ENCODE data around the gene OSBPL6. TPM values are rescaled to one million over a fixed set of nuclear protein-coding genes. Genes with fewer than 3 reads are reported as not detected.

The OSBPL6 gene
- total and polyA plus RNA-seq, 11 donors = 1.2 to 9.6 (median 4.2) TPM

DNA sequence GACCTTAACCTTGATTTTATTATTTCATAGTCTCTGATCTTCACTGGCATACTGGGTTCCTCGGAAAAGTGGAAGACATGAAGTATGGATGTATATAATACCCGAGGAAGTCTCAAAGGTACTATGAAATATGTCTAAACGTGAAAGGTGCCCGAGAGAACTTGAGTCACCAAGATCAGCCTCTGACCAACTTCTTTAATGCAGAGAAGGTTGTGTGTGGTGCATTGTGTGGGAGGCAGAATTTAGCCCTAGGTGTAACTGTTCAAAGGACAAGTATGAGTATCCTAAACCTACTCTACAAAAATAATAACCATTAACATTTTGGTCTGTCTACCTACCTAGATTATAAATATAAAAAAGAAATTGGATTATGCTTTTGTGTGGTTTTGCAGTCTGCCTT is 36.1 kb downstream of the OSBPL6 start:
- DNase-seq (no peak), ATAC-seq (no peak)
- intact Hi-C loops (cut with DNase I) = no loop called here
- WGBS, 4 donors = 84 to 94% (median 88%) methylated on average over 4 of the region's 4 CpGs
- no peak overlapping the region for H3K4me3 ChIP-seq
- H3K4me1 ChIP-seq = peaks cover 0 to 6% (median 0%) of the 10 kb centered on the region in 12 donors
- no peak overlapping the region for H3K27ac ChIP-seq
- no peaks in the 10 kb centered on the region for H3K36me3 ChIP-seq
- H3K9me3 ChIP-seq = no peaks in the 10 kb centered on the region
- H3K27me3 ChIP-seq = no peaks in the 10 kb centered on the region
- TF ChIP-seq, protein P1, sequence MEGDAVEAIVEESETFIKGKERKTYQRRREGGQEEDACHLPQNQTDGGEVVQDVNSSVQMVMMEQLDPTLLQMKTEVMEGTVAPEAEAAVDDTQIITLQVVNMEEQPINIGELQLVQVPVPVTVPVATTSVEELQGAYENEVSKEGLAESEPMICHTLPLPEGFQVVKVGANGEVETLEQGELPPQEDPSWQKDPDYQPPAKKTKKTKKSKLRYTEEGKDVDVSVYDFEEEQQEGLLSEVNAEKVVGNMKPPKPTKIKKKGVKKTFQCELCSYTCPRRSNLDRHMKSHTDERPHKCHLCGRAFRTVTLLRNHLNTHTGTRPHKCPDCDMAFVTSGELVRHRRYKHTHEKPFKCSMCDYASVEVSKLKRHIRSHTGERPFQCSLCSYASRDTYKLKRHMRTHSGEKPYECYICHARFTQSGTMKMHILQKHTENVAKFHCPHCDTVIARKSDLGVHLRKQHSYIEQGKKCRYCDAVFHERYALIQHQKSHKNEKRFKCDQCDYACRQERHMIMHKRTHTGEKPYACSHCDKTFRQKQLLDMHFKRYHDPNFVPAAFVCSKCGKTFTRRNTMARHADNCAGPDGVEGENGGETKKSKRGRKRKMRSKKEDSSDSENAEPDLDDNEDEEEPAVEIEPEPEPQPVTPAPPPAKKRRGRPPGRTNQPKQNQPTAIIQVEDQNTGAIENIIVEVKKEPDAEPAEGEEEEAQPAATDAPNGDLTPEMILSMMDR (IDR thresholded peaks at IDR 0.05) = no peak
- no peak for TF ChIP-seq POLR2A (IDR thresholded peaks at IDR 0.05)

DNA sequence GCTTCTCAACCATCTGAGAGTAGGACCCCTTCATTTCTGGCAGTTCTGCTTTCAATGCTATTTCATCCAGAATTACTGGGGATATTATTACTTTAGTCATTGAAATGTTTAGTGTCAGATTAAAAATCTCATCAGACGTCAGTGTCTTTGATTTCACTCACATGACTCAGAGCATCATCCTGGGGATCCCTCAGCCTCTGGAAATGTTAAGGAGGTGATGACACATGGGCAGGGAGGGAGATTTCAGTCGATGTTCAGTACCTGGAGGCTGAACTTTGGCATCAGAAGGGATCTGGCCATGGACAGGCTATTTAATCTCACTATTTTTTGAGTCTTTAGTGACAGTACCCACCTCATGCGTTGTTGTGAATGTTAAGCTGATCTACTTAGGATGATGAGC is 39.1 kb downstream of the OSBPL6 start:
- TF ChIP-seq POLR2A (IDR thresholded peaks at IDR 0.05) = no peak
- TF ChIP-seq, protein P1 (IDR thresholded peaks at IDR 0.05) = no peak
- Histone ChIP-seq H3K27me3 (no peaks in the 10 kb centered on the region), H3K36me3 (no peaks in the 10 kb centered on the region), H3K9me3 (no peaks in the 10 kb centered on the region), H3K4me1 (peaks cover 0 to 14% (median 0%) of the 10 kb centered on the region in 12 donors), H3K4me3 (no peak overlapping the region), H3K27ac (no peak overlapping the region)
- no peak for ATAC-seq
- intact Hi-C loops (cut with DNase I) = no loop called here
- no peak for DNase-seq
- WGBS, 4 donors = 54 to 57% (median 56%) methylated on average over 3 of the region's 3 CpGs

DNA sequence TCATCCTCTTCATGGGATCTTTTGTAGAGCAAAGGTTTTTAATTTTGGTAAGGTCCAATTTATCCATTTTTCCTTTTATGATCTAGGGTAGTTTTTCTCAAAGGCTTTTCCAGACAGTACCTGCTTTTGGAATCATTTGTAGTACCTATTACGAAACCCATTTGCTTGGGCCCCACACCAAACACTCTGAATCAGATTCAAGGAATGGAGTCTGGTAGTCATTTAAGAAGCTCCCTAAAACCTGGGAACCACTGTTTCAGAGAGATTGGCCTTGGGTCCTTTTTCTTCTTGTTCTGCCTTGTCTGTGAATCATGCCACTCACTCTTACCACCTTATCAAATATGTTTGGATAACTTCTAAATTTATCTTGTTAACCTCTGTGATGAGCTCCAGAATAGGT is 40.3 kb downstream of the OSBPL6 start:
- H3K36me3 ChIP-seq = no peaks in the 10 kb centered on the region
- no peak overlapping the region for H3K4me3 ChIP-seq
- no peak for TF ChIP-seq POLR2A (IDR thresholded peaks at IDR 0.05)
- TF ChIP-seq, protein P1 (IDR thresholded peaks at IDR 0.05) = no peak
- intact Hi-C loops (cut with DNase I) = no loop called here
- H3K4me1 ChIP-seq = peaks cover 0 to 14% (median 0%) of the 10 kb centered on the region in 12 donors
- H3K27me3 ChIP-seq = no peaks in the 10 kb centered on the region
- H3K27ac ChIP-seq = no peak overlapping the region
- DNase-seq (no peak), ATAC-seq (no peak)
- no peaks in the 10 kb centered on the region for H3K9me3 ChIP-seq
- 86 to 97% (median 93%) methylated on average over 1 of the region's 1 CpG for WGBS, 4 donors

DNA sequence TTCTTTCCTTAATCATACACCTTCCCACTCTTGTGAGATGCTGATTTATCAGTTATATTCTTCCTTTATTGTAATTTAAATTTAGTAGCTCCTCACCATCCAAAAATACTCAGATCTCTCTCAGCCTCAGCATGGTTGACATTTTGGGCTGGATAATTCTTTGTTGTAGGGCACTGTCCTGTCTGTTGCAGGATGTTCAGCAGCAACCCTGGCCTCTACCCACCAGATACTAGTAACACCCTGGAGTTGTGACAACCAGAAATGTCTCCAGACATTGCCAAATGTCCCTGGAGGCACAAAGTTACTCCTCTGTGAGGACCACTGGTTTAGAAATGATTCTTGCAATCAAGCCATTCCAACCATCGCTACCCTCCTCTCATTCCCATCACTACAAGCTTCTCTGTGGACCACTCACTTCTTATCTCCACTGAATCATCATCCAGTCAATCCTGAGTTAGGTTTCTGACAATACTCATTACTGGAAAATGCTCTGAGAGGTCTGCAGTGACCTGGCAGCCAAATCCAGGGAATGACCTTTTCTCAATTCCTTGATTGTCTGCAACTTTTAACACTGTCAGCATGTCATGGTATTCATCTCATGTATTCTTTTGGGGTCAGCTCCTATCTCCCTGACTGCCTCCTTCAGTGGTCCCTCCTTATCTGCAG is 43.3 kb downstream of the OSBPL6 start:
- 94 to 100% (median 95%) methylated on average over 1 of the region's 1 CpG for WGBS, 4 donors
- peak in 2 of 4 donors; percentile 40 to 77 for ATAC-seq
- DNase-seq = no peak
- H3K4me3 ChIP-seq = no peak overlapping the region
- no peaks in the 10 kb centered on the region for H3K9me3 ChIP-seq
- no peak overlapping the region for H3K27ac ChIP-seq
- peaks cover 0 to 21% (median 8%) of the 10 kb centered on the region in 12 donors for H3K4me1 ChIP-seq
- intact Hi-C loops (cut with DNase I) = no loop called here
- TF ChIP-seq, protein P1 (IDR thresholded peaks at IDR 0.05) = no peak
- no peak for TF ChIP-seq POLR2A (IDR thresholded peaks at IDR 0.05)
- no peaks in the 10 kb centered on the region for H3K27me3 ChIP-seq
- no peaks in the 10 kb centered on the region for H3K36me3 ChIP-seq

Measured in heart left ventricle (tissue), 16 donors.